Erythroblast (primary cell): ENCODE data around the gene KCTD17.

ENCODE experiments used
- DNase-seq, 2 experiments: peaks; one replicate each; lab custom pipeline; 2025; lab: John Stamatoyannopoulos, UW
- GATA1 ChIP-seq: IDR thresholded peaks from 2 replicates; pipeline ENCODE4 v1.6.1; 2011; ENCODE audit warnings: low read depth, mild to moderate bottlenecking, control low read depth, low read length, moderate library complexity
- POLR2A ChIP-seq: IDR thresholded peaks from 2 replicates; pipeline ENCODE4 v1.6.1; 2011; ENCODE audit warnings: mild to moderate bottlenecking, low read length

Gene KCTD17, protein sequence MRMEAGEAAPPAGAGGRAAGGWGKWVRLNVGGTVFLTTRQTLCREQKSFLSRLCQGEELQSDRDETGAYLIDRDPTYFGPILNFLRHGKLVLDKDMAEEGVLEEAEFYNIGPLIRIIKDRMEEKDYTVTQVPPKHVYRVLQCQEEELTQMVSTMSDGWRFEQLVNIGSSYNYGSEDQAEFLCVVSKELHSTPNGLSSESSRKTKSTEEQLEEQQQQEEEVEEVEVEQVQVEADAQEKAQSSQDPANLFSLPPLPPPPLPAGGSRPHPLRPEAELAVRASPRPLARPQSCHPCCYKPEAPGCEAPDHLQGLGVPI

DNA sequence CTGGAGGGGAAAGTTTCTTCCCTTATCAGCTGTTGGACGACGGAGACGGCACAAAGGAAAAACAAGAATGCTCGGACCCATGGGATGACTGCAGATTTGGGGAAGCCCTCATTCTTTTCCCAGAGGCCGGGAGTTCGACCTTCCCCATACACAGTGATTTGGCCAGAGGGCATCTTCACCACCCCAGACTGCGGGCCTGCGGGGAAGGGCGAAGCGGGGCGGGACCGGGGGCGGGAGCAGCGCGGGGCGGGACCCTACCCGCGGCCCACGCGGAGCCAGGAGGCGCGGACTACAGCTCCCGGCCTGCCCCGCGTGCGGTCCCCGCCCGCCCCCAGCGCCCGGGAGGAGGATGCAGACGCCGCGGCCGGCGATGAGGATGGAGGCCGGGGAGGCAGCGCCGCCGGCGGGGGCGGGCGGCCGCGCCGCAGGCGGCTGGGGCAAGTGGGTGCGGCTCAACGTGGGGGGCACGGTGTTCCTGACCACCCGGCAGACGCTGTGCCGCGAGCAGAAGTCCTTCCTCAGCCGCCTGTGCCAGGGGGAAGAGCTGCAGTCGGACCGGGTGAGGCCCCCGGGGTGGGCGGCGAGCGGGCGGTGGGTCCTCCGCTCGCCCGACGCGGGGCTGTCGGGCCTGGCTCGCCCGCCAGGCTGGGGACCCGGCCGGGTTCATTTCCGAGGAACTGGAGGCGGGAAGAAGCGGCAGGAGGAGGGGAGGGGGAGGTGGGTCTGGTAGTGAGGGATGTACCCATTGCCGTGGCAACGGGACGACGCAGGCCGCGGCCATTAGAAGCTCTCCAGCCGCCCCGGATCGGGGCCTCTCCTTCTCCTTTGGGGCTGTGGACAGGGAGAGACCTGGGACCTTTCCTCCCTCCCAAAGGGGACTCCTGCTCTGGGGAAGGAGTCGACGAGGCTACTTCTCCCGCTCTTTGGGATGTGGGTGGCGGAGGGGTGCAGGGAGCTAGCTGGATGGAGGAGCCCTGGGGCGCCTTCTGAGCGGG, at the start of gene KCTD17:
Gene KCTD17, plus strand, starts transcription at position 352 of the 995 bp plus-strand sequence. Its CDS starts 19 bp downstream, at position 371.
- no peak for TF ChIP-seq GATA1
- TF ChIP-seq POLR2A: no peak
- peak; percentile 56 to 65 for DNase-seq

DNA sequence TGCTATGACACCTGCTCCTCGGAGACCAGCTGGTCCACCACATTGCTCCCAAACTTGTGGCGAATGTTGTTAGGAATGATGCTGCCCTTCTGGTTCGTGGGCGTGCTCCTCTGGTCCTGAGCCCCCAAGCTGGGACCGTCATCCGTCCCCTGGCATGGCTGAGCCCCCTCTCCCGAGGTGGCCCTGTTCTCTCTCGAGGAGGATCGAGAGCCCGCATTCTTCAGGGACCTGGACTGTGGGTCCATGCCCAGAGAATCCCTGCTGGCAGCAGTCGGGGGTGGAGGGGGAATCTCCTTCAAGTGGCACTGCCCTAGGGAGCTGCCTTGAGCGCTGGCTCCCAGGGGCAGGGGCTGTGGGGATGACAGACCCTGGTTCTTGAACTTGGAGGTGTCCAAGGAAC, 49.7 kb upstream of the KCTD17 start:
- TF ChIP-seq GATA1 (no peak), POLR2A (no peak)
- DNase-seq: no peak

DNA sequence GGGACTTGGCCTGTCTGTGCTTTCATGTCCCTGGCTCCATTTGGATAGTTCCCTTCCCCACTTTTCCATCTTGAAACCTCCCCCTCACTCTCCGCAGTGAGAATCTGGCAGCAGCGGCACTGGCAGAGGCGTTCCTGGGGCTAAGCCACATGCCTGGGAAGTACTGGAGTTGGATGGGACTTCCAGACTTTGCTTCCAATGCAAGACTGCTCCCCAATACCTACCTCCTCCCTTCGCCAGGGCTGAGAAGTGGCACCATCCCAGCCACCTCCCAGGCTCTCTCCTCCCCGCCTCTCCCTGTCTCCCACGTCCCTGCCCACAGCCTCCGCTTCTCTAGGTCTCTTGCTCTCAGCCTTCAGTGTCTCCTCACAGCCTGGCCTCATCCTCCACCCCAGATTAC, 48.9 kb upstream of the KCTD17 start:
- TF ChIP-seq GATA1 (no peak), POLR2A (no peak)
- DNase-seq: no peak

DNA sequence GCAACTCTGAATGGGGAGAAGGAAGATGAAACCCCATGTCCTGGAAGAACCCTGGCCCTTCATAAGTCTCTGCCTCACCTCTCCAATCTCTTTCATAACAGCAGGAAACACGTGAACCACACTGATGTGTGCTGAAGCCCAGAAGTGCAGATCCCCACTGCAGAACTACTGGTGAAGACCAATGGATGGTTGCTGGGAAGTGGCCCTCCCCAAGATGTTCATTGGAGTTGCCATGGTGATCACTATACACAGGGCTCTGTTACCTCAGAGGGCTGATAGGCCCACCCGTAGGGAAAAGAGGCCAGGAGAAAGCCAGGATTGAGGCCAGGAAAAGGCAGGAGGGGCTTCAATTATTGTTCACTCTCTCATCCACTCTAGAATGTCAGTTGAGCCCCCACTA, 43.9 kb upstream of the KCTD17 start:
- DNase-seq: no peak
- TF ChIP-seq GATA1 (no peak), POLR2A (no peak)

DNA sequence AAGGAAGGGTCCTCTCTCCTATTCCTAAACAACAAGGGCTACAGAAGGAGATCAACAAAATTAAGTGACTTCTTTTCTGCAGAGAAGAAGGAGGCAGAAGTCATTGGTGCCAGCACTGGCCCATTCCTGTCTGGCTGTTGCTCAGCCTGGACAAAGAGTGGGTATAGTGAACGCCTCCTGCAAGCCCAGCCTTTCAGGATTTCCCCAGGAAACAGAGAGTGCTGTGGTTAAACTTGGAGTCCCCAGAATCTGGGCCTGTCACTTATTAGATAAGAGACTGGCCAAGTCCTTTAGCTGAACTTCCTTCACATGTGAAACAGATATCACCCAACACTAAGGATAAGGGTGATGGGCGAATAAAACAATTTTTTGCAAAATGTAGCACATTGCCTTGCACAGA, 43.2 kb upstream of the KCTD17 start:
- no peak for DNase-seq
- TF ChIP-seq GATA1: no peak
- no peak for TF ChIP-seq POLR2A

DNA sequence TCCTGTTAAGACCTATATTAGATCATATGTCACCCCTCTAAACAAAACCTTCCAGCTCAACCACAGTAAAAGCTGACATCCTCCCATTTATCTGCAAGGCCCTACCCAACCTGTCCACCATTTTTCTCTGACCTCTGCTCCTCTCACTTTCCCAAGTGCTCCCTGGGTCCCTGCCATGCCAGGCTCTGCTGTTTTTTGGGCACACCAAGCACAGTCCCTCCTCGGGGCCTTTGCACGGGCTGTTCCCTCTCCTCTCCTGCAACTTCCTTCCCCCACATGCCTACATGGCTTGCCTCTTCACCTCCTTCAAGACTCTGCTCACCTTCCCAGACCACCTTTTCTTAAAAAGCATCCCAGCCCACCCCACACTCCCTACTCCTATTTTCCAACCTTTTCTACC, 42.1 kb upstream of the KCTD17 start:
- no peak for DNase-seq
- TF ChIP-seq POLR2A: no peak
- TF ChIP-seq GATA1: no peak

DNA sequence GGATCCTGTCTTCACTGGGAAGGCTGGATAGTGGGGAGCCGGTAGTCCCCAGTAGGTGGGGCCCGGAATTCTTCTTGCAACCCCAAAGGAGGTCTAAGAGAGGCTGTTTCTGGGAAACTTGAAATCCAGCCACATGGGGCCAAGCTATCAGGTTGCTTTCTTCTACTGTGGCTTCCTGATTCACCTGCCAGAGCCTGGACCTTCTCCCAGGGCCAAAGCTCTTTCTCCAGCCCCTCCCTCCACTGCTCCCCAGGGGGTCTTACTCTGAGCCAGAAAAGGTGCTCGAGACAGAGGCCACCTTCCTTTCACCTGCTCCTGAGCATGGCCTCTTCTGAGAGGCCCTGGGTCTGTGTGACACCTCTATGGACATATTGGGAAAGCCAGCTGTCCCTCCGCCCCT, 41.4 kb upstream of the KCTD17 start:
- DNase-seq: no peak
- no peak for TF ChIP-seq GATA1
- no peak for TF ChIP-seq POLR2A

DNA sequence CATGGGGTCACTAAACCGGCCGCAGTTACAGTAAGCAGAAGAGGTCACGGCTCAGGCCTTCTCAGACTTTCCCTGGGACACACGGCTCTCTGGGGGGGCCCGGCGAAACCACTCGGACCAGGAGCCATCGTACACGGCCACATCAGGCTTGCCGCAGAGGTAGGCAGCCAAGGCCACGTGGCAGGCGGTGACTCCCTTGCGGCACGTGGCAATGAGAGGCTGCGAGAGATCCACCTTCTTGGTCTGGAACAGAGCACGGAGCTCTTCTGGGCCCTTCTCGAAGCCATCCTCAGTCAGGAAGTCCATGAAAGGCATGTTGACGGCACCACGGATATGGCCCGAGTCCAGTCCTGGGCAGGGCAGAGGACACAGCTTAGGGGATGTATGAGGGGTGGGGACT, 40.6 kb upstream of the KCTD17 start:
- DNase-seq: no peak
- TF ChIP-seq GATA1 (no peak), POLR2A (no peak)

DNA sequence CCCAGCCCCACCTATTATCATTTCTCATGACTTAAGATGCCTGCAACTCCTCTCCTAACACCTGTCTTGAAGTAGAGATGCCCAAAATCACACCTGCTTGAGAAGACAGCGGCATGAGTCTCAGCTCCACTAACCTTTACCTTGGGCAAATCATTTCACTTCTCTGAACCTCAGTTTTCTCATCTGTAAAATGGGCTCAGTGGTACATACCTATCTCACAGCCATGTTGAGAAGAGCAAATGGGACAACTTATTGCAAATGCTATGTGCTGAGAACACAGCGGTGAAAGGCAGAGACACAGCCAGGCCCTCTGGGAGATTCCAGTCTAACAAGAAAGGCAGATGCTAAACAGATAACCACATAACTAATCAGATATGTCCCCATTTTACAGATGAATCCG, 40.1 kb upstream of the KCTD17 start:
- TF ChIP-seq GATA1 (no peak), POLR2A (no peak)

DNA sequence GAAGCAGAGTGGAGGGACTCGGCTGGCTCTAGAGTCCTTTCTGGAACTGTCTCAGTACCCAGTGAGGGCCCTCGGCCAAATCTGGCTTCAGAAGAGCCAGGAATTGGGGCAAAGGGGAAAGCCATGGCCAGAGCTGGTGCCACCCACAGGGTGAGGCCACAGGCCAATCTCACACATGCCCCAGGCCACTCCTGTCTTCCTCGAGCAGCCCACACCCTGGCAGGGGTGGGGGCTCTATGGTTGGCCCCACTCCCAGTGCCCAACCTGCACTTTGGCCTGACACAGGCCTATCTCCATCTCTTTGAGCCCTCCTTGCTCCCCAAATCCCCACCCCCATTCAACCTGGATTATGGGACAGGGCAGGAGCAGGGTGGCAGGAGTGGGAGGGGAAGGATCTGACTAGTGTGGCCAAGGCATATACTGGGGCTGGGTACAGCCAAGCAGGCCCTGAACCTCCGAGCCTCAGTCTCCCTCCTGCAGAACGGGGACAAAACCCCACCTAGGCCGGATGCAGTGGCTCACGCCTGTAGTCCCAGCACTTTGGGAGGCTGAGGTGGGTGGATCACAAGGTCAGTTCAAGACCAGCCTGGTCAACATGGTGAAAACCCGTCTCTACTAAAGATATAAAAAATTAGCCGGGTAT, 39.2 kb upstream of the KCTD17 start:
- no peak for DNase-seq
- TF ChIP-seq POLR2A (peak; percentile 34), GATA1 (no peak)

More for the DNA sequence above, 40.1 kb upstream of the KCTD17 start:
- DNase-seq: peak in 1 of 2 experiments; percentile 16

DNA sequence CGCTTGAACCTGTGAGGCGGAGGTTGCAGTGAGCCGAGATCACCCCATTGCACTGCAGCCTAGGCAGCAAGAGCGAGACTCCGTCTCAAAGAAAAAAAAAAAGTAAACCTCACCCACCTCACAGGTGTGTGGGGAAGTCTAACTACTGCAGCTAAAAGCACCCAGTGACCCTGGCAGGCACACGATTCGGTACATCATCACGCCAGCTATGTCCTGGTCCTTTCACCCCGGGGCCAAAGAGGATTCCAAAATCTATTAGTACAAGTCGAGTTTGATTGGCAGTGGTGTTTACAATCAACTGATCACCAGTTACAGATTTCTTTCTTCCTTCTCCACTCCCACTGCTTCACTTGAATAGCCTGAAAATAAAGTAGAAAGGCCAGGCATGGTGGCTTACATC, 38.6 kb upstream of the KCTD17 start:
- TF ChIP-seq GATA1 (no peak), POLR2A (no peak)
- DNase-seq: no peak

DNA sequence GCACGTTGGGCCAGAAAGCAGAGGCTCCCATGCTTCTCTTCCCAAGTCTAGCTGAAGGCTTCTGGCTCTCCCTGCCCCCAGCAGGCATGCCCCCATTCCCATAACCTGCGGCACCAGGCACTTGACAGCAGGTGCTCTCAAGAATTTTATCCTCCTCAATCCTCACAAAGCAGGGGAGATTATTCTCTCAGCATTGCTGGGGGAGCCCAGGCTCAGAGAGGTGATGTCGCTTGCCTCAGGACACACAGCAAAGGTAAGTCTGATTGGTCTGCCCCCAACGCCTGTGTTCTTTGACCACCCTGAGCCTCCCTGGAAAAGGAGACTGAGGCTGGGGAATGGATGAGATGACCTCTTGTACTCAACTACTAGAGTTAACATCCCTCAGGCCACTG, 37.1 kb upstream of the KCTD17 start:
- TF ChIP-seq POLR2A: no peak
- no peak for TF ChIP-seq GATA1
- DNase-seq: no peak

DNA sequence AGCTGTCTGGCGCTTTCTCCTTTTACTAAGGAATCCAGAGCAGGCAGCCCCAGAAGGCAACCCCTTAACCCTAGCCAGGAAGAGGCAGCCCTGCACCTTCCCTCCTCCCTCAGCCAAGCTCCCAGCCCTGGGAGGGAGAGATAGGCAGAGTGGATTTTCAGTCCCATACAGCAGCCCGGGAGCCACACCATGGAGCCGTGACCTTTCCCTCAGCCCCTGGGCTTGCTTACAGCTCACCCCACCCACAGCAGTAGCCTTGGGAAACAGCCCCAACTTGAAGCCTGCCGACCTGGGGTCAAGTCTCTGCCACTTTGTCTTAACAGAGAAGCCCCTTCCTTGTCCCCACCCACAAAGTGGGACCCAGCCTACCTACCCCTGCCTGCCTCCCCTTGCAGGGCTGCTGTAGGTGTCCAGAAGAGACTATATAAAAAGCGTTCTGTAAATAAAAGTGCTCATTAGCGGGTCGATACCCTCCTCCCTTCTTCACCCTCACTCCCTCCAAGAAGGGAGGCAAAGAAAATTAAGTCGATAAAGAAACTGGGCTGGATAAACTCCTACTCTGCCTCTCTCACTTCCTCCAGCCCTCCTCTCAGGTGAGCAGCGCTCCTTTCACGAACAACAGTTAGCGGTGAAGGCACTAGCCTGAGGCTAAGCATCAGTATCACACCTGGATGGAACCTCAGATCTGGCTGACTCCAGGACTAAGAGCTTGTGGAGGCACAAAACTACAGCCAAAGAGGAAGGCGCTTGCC, 36.5 kb upstream of the KCTD17 start:
- TF ChIP-seq POLR2A (peak; percentile 20), GATA1 (no peak)
- no peak for DNase-seq

DNA sequence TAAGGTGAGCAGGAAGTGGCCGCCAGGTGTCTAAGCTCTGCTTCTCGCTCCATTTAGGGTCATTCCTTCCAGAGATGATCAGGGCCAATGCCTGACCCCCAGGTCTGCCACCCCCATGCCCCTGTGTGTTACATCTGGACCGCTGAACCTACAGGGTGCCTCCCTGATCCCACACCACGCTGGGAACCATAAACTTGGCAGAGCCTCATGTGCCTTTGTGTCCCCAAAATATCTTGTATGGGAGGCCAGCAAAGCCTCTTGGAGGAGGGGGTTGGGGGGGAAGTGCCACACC, 36.0 kb upstream of the KCTD17 start:
- no peak for TF ChIP-seq POLR2A
- TF ChIP-seq GATA1: no peak
- no peak for DNase-seq
